ENCODE measurements around the gene TSKU.

Gene TSKU

DNA sequence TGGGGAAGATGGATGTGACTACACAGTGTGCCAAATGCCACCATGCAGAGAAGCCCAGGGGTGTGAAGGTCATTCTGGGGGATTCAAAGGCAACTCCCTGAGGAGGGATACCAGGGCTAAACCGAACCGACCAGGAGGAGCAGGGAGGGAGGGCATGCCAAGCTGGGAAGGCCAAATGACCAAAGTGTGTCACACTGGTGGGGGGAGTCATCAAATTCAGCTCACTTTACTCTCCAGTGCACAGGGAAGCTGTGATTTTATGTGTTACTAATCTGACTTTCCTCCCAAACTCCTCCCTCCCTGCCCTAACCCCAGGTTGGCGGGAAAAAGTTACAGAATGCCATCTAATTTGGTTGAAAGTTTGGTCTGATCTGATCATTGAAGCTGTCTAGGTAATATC is 29.7 kb upstream of the TSKU start:
- no peak for DNase-seq

DNA sequence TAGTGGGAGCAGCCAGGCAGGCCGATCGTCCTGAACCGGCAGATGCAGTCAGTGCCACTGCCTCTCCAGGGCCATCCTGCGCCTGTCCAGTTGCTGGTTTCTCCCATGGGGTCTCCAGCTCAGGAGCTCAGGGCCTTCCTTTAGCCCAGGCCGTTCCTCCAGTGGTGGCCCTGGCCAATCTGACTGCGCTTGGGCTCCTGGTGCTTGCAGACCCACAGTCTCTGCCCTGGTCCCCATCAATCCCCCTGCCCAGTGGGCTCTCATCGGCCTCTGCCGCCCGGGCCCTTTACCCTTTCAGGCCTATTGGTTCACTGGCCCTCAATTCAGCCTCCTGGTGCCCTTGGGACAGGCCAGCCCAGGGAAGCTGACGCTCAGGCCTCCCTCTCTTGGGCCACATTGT is 29.2 kb upstream of the TSKU start:
- DNase-seq, result no peak

DNA sequence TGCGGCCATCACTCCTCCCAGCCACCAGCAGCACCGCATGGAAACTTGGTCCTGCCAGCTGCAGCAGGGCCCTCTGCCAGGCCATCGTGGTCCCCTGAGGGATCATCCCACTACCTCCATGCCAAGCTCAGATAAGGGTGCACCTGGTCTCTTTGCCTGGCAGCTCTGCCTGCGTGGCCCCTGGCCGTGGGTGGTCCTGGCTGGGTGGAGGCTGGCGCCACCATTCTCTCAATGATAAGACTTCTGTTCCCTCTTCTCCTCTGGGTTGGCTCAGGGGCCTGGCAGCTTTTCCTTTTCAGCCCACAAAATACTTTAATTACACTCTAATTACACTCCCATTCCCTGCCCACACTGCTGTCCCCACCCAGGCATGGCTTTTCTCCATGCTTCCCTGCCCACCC is 26.8 kb upstream of the TSKU start:
- no peak for DNase-seq

DNA sequence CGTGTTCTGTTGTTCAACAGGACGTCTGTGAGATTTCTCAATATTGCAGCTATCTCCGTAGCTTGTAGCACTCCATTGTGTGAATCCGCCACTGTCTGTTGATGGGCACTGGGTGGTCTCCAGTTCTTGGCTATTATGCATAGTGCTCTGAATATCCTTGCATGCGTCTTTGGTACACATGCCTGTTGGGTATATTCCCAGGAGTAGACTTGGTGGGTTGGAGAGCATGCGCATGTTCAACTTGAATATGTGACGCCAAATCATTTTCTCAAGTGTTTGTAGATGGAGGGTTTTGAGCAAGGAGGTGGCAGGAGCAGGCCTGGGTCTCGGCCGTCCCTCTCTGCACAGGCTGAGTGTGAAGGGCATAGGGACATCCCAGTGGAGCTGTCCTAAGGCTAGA is 24.8 kb upstream of the TSKU start:
- DNase-seq, result no peak

DNA sequence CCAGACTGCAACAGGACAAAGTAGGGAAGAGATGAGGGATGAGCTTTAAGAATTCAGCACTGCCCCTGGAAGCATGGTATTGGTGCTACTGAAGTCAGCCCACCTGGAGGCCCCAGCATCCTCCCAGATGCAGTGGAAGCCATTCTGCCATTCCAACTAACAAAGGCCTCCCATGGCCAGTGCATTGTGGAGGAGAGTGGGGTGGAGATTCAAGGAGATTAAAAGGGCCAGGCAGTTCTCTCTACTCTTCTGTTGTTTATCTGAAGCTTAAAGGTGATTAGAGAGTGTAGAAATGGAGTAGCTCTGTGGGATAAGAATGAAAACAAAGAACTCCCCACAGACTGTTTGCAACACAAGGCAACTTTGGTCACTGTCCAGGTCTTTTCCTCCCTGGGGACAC is 24.1 kb upstream of the TSKU start:
- DNase-seq, result no peak

DNA sequence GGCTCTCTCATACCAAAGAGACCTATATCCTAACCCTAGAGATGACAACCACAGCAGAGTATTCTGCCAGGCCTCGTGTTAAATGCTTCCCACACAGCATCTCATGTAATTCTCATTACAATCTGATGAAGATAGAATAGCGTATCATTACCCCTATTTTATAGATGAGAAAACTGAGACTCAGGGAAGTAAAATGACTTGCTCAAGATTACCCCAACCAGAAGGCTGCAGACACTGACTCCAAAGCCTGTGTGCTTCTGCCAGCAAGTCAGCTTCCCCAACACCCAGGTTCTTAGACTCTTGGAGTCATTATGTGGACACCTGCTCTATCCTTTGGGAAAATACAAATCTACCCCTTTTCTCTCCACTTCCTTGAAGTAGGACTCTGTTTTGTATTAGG is 23.6 kb upstream of the TSKU start:
- DNase-seq, result no peak

DNA sequence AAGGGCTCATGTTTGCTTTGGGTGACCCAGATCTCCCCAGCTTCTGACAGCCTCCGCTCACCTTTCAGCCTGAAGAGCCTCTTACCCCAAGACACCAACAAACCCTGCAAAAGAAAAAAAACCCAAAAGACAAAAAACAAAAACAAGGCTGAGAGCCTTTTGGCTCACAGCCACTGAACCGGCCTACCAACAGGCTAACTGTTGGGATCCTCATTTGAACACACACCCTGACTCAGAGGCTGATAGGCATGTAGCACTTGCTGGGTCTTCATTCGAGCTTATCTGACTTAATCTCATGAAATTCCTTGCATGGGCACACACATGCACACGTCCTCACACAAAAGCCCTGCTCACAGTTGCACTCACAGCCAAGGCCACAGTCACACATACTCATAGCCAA is 22.9 kb upstream of the TSKU start:
- DNase-seq, result no peak

DNA sequence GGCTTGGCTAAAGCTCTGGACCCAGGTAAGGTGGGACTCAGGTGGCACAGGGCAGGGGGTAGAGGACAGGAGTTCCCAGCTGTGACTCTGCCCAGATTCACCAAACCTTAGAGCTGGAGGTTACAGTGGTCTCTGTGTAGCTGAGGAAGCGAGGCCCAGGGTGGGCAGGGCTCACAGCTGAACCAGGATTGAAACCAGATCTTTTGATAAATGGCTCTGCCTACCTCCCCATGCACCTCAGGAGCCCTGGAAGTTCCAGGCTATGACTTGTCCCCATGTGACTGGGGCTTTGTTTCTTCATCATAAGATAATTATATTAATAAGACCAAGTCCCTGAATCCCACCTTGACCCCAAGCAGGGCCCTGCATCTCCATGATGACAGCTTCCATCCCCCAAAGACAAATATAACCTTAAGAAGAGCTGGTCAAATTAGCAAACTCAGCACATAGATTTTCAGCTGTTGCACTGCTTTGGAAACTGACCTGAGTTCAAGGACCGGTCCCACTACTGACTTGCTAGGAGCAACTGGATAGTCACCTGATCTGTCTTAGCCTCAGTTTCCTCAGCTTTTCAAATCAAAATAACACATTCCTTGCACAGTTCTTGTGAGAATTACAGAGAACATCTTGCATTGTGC is 21.3 kb upstream of the TSKU start:
- no peak for DNase-seq

DNA sequence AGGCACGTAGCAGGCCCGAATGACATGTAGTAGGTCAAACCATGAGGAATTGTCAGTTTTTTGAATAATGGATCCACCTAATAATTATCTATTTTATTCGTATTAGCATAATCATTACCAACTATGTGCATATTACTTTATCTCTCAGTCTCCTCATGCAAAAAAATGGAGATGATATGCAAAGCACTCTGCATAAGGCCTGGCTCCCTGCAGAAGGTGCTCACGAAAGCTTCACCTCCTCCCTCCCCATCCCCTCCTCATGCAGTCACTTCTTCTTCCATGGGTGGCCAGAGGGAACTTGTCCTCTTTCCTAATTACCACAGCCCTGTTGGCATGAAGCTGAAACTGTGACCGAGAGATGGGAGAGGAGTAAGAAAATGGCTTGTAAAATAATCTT is 20.8 kb upstream of the TSKU start:
- no peak for DNase-seq

DNA sequence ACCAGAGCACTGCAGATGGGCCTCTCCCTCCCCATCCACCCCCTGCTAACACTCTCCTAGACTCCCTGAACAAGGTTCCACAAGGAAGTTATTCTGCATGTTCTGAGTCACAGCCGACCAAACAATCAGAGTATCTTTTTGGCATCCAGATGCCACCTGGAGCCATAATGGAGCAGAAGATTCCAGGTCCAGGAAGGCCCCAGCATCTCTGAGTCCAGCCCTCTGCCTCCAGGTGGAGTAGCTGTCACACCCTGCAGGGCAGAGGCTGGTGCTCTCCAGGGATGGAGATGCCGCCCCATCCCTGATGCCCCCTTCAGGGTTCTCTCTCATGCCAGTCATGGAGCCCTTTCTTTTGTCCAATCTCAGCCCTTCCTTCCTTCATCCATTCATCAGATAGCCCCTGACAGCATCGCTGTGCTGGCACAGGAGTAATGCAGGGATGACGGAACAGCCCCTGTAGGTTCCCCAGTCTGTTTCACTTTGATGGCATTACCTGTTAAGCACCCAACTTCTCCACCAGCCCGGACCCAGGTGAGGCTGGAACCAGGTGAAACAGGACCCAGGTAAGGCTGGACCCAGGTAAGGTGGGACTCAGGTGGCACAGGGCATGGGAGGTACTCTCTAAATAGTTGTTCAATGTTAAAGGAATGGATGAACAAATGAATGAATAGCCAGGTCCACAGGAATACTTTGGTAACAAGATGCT is 20.1 kb upstream of the TSKU start:
- no peak for DNase-seq

DNA sequence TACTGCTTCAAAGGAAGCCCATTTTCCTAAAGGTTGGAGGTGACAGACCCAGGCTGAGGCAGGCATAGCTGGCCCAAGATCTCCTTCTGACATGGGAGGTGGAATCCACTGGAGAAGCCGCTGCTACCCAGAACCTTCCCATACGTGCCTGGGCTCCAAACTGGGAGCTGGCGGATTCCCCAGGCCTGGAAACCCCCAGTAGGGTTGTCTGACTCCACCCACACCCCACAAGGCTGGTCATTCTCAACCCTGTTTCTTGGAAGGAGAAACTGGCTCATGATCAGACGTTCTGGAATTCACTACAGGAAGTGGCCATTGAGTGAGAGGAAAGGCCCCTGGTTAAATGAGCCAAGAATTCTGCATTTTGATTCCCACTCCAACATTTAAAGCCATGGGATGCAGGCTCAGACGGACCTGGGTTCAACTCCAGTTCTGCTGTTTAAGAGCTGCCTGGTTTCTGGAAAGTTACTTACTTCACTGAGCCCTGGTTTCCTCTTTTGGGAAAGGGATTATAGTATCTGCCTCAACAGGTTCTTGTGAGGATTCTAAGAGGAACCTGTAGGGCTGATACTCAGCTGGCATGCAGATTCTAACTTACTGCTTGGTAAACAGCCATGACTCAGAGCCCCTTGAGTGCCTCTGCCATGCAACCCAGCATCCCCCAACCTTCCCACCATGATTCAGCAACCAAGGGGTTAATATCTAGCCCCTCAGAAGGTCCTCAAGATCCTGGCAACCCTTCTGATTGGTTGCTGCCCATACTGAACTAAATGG is 19.4 kb upstream of the TSKU start:
- no peak for DNase-seq

DNA sequence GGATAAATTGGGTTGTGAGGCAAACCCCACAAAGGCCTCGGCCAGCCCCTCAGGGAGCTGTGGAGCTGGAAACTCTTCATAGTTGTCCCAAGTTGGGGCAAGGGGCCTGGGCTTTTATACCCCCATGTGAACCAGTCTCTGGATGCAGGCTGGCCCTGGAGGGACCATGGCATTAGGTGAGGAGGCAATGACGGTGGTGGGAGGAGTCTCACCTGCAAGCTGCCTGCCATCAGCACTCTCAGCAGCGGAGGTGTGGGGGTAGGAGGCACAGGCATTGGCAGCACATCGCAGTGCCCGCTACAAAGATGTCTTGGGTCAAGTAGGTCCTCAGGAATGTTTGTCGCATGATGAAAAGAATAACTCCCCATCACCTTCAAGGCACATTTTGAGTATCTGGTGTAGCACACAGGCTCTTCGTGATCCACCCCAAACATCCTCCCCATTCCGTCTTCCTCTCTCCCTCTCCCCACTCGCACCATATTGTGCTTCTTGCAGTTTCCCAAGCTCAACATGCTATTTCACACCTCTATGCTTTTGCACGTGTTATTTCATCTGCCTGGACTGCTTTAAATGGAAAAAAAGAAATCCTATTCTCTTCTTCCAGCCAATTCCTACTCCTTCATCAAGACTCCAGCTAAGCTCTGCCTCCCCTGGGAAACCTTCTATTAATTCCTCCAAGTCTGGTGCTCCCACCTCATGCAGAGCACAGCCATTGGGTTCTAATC is 18.1 kb upstream of the TSKU start:
- no peak for DNase-seq

DNA sequence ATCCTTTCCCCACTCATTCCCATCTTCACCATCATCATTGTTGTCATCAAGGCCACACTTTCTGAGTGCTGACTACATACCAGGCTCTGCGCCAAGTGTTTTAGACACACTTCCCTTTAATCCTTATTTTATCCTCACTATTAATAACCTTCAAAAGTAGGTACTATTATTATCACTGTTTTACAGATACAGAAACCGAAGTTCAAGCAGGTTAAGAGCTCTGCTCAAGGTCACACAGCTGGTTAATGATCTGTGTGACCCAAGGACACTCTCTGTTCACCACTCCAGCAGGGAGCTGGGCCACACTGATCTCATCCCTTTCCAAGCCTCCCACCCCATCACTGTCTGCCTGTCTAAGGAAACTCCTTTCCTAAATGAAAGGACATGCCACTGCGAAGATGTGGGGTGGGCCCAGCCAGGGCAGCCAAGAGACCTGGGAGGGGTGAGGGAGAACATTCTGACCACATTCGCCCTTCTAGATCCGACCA is 17.2 kb upstream of the TSKU start:
- DNase-seq, result no peak

DNA sequence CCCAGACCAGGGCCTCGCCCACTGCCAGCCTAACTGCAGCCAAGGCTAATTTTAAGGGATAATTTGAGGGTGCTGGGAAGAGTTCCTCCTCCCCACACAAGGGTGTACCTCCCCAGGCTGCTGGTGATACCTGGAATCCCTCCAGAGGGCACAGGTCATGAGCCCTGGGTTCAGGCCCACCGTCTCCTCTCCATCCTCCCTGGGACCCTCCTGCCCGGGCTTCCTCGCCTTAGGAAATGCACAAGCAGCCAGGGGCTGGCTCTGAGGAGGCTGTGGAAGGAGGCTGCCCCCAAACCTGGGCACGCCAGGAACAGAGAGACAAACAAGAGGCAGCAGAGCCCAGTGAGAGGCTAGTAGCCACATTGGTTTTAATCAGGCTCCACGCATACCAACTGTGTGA is 16.6 kb upstream of the TSKU start:
- no peak for DNase-seq

DNA sequence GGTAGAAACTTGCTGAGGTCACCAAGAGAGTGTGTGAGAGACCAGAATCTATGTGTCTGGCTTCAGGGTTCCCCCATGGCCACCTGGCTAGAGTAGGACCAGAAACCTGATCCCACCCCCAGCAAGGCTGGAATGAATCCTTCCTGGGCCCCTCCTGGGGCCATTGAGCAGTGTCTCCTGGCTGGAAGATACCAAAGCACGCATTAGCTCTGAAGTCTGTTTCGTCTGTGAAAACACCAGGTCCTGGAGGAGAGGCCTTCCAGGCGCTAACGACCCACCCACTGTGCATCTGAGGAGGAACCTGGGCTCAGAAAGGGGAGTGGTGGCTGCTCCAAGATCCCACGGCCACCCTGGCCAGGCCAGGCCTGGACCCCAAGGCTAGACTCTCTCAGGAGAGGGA is 15.5 kb upstream of the TSKU start:
- no peak for DNase-seq

DNA sequence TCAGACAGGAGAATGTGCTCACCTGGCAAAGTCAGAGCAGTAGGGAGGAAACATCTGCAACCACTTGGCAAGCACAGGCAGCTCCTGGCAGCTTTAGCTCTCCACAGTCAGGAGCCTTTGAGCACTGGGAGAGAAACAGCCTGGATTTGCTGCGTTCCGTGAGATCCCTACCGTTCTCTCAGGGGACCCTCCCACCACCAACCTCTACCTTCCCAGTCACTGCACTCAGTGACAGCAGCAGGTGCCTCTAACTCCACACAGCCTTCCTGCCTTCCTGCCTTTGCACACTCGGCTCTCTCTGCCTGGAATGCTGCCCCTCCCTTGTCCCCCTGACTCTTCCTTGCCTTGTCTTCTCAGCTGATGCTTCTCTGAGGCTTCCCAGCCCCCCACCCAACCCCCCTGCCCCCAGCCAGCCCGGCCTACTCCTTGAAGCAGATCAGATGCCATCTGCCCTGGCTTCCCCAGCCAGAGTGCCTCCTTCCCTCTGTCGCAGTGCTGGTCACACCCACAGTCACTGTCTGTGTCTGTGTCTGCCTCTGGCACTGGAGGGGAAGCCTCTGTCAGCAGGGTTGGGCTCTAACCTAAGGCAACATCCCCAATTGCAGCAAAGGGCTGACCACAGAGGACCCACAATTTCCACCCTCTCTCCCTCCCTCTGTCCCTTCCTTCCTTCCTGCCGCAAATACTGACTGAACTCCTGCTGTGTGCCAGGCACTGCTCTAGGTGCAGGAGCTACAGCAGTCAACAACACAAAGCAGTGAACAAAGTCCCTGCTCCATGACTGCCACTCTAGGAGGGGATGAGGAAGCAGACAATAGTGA is 14.9 kb upstream of the TSKU start:
- peak; percentile 25 for DNase-seq

DNA sequence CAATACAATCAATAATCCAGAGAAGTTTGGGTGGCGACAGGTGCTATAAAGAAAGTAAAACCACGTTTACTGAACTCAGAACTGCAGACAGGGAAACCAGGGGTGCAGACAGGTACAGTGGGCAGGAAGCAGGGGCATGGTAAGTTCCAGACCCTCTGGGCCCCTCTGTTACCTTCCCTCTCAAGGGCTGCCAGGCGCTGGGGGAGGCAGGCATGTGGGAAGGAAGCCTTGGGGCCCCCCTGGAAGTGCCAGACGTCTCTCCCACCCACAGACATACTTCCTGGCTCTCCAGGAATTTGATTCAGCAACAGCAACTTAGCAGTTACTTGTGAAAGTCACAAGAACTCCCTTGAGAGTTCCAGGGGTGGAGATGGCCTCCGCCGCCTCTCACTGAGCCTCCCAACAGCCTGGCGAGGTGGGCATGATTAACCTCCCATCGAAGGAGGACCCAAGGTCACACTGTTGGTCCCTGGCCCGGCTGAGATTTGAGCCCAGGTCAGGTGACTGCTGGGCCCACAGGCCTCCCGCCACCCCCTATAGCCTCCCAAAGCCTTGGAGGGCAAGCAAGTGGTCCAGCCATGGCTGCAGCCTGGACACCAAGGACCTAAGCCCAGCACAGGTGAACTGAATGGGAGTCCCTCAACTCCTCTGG is 14.1 kb upstream of the TSKU start:
- DNase-seq, result no peak

DNA sequence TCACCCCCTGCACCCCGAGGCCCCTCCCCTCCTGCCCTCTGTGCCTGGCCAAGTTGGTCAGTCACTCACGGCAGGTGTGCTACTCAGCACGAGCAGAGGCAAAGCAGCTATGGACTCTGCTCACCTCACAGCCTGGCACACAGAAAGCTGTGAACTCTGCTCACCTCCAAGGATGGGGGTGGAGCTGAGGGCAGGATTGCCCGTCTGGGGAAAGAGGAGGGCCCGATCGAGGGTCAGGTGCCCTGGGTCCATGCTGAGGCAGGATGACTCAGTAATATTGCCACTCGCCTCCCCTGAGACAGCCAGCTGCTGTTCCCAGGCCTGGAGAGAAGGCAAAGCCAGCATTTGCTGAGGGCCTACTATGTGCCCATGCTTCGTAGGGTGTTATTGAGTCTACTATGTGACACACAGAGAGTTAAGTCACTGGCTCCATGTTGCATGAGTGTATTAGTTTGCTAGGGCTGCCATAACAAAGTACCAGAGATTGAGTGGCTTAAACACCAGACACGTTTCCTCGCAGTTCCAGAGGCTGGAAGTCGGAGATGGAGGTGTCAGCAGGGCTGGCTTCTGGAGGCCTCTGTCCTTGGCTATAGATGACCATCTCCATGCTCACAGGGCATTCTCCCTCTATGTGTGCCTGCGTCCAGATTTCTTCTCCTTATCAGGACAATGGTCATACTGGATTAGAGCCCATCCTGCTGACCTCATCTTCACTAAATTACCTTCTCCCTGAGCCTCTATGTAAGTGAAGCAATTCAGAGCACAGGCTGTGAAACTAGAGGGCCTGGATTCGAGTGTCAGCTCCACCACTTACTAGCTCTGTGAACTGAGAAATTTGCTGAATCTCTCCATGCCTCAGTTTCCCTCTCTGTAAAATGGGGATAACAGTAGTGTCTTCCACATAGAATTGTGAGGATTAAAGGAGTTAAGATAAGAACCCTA is 13.2 kb upstream of the TSKU start:
- no peak for DNase-seq

DNA sequence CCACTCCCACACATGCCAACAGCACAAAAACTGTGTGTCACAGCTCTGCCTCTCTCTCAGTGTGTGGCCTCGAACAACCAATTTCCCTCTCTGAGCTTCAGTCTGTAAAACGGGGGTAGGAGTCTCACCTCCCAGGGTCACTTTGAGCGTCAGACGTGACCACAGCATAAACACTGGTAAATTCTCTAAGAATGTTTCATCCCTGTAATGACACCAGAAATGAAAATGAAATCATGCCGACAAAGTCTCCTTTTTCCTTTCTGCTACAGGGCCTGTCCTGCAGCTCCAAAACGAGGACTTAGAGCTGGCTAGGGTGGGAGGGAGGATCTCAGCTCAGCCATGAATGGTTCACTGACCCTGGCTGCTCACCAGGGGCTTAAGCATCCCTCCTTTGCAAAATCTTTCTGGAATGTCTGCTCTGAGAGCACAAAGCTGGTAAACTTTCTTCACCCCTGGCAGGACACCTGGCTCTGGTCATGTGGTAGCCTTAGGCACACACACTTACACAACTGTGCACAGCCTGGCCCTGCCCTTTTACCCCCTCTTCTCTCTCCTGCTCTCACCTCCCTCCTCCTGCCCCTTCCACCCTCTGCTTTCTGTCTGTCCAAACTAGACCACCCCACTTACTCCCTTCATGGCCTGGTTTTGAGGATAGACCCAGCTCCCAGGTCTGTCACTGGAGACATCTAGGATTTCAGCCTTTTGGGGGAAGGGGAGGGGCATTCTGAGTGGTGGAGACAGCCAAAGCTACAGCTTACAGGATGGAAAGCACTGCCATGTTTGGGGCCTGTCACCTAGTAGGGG is 12.3 kb upstream of the TSKU start:
- no peak for DNase-seq
